Jurkat, Clone E6-1 (cell line): ENCODE results near the gene EIF3C. TPM values are rescaled to one million over a fixed set of nuclear protein-coding genes. Genes with fewer than 3 reads are reported as not detected.
"Not testable (repeated sequence)": the region's sequence is repeated elsewhere in the genome, so short reads cannot be mapped to it uniquely, and the experiment has no call there.

Experiments used
- DNase-seq: peaks from one replicate; pipeline ENCODE4 v3.0.0-alpha.2; 2011; ENCODE audit warnings: low read depth, low spot score
- H3K4me3 ChIP-seq: 2 replicates; pipeline ENCODE4 v1.5.1; 2011; ENCODE audit warnings: mild to moderate bottlenecking, low read length, control low read depth, moderate library complexity
- polyA plus RNA-seq: library from polyadenylated mRNA; unstranded; fragments of >200 nt; gene quantifications from one replicate; pipeline ENCODE4 v1.2.1, GENCODE V29; 2012; ENCODE audit warnings: missing spikeins; ENCODE audit not compliant: insufficient read length, insufficient read depth

Gene EIF3C, protein sequence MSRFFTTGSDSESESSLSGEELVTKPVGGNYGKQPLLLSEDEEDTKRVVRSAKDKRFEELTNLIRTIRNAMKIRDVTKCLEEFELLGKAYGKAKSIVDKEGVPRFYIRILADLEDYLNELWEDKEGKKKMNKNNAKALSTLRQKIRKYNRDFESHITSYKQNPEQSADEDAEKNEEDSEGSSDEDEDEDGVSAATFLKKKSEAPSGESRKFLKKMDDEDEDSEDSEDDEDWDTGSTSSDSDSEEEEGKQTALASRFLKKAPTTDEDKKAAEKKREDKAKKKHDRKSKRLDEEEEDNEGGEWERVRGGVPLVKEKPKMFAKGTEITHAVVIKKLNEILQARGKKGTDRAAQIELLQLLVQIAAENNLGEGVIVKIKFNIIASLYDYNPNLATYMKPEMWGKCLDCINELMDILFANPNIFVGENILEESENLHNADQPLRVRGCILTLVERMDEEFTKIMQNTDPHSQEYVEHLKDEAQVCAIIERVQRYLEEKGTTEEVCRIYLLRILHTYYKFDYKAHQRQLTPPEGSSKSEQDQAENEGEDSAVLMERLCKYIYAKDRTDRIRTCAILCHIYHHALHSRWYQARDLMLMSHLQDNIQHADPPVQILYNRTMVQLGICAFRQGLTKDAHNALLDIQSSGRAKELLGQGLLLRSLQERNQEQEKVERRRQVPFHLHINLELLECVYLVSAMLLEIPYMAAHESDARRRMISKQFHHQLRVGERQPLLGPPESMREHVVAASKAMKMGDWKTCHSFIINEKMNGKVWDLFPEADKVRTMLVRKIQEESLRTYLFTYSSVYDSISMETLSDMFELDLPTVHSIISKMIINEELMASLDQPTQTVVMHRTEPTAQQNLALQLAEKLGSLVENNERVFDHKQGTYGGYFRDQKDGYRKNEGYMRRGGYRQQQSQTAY
- polyA plus RNA-seq: 612 TPM

DNA sequence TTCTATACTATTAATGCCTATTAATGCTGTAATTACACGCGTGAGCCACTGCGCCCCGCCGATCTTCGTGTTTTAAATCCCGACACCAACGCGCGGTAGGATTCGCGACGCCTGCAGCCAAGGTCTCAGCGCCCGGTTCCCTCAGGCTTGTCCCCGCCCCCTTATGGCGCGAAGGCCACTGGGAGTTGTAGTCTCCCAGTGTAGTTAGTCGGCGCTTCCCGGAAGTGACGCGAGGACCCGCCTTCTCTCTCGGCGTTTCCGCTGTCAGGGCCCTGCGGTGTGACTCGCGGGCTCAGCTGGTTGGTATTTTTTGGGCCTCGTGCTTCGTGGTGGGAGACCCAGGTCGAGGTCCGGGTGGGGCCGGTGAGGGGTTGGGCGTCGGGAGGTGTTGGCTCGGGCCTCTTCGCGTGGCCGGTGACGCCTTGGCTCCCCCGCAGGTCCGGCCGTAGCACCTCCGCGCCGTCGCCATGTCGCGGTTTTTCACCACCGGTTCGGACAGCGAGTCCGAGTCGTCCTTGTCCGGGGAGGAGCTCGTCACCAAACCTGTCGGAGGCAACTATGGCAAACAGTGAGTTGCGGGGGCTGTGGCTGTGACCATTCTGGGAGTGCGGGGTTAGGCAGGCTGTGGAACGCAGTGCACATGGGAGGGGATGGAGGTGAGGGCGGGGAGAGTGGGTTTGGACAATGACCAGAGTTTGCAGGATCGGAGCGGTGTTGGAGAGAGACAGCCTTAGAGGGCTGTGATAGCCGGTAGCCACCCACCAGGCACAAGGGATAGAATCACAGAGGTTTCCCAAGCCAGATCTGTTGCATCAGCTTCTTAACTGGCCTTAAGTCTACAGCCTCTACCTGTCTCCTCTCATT, at the start of gene EIF3C:
EIF3C (plus strand) TSS at position 245 of the 864 bp plus-strand sequence; CDS start at position 468, 223 bp downstream.
- DNase-seq: not testable (repeated sequence)
- peak within 1 kb of the TSS; percentile 42 for H3K4me3 ChIP-seq

DNA sequence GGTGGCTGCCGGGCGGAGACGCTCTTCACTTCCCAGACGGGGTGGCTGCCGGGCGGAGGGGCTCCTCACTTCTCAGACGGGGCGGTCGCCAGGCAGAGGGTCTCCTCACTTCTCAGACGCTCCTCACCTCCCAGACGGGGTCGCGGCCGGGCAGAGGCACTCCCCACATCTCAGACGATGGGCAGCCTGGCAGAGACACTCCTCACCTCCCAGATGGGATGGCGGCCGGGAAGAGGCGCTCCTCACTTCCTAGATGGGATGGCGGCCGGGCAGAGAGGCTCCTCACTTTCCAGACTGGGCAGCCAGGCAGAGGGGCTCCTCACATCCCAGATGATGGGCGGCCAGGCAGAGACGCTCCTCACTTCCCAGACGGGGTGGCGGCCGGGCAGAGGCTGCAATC, 45.0 kb upstream of the EIF3C start:
- H3K4me3 ChIP-seq, DNase-seq: not testable (repeated sequence)

DNA sequence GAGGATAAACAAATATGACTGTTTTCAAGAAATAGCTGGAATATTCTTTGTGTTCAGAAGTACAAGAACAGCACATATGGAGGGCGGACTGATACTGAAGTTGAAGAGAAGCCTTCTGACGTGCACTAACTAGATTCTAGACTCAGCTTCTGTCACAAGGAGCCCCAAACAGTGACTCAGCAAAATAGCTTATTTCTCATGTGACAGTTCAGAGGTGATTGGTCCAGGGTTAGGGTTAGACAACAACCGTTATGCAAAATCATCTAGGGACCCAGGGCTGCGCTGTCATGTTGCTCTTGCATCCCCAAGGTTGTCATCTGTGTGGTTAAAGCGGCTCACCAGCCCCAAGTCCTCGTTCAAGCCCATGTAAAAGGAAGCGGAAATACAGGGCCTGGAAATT, 43.8 kb upstream of the EIF3C start:
- not testable (repeated sequence) for DNase-seq, H3K4me3 ChIP-seq

DNA sequence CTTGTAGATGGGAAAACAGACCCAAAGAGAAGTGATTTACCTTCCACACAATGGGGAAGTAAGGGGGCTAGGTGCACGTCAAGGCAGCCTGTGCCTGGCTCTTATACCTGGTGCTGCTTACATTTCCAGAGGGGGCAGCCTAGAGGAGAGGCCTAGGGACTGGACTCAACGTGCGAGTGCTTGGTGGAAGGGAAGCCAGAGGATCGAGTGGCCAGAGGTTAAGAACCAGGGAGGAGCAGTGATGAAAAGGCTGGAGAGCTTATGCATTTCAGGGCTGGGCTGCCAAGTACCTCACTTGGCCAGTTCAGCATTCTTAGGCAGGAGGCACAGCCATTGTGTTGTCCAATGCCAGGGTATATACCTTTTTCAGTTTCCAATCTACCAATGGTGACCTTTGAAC, 43.1 kb upstream of the EIF3C start:
- not testable (repeated sequence) for DNase-seq, H3K4me3 ChIP-seq

DNA sequence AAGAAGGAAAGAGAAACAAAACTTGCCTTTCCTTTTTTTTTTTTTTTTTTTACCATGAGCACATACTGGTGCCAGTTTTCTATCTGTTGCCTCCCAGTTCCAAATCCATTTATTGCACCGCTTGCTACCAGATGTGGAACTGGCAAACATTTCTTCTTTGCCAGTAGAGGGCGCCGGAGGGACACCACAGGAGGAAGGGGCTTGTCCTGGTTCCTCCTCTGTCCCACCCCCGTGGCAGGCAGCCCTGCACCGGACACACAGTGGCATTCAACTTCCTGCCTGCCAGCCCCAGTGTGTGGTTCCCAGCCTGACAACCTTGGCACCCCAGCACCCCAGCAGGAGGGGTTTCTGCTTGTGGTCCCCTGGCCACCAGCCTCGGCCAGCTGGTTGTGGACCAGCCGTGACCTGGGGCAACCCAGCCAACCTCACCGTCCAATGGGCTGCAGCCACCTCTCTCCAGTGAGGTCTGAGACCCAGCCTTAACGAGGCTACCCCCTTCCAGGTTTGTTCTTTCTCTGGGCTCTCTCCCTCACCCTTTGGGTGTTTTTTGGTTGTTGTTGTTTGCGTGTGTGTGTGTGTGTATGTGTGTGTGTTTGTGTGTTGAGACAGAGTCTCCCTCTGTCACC, 22.8 kb upstream of the EIF3C start:
- not testable (repeated sequence) for DNase-seq, H3K4me3 ChIP-seq

DNA sequence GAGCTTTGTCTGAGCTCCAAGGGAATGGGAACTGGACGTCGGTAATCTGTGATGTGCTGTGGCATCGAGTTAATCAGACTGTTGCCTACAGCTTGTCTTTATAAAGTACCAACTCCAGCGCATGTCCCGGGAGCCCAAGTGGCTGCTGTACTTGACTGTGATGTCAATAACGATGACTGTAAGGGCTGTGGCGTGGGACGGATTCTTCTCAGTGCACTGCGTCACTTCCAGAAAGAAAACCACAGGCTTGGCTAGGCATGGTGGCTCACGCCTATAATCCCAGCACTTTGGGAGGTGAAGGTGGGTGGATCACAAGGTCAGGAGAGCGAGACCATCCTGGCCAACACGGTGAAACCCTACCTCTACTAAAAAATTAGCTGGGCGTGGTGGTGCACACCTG, 21.8 kb upstream of the EIF3C start:
- DNase-seq, H3K4me3 ChIP-seq: not testable (repeated sequence)

DNA sequence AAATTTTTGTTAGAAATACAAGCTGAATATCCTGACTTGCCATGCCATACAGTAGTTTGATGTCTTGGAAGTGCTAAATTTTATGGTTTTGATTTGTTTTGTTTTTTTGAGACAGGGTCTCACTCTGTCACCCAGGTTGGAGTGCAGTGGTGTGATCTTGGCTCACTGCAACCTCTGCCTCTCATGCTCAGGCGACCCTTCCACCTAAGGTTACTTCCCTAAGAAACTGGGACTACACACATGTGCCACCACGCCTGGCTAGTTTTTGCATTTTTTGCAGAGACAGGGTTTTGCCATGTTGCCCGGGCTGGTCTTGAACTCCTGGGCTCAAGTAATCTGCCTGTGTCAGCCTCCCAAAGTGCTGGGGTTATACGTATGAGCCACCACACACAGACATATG, 19.5 kb upstream of the EIF3C start:
- not testable (repeated sequence) for DNase-seq, H3K4me3 ChIP-seq

DNA sequence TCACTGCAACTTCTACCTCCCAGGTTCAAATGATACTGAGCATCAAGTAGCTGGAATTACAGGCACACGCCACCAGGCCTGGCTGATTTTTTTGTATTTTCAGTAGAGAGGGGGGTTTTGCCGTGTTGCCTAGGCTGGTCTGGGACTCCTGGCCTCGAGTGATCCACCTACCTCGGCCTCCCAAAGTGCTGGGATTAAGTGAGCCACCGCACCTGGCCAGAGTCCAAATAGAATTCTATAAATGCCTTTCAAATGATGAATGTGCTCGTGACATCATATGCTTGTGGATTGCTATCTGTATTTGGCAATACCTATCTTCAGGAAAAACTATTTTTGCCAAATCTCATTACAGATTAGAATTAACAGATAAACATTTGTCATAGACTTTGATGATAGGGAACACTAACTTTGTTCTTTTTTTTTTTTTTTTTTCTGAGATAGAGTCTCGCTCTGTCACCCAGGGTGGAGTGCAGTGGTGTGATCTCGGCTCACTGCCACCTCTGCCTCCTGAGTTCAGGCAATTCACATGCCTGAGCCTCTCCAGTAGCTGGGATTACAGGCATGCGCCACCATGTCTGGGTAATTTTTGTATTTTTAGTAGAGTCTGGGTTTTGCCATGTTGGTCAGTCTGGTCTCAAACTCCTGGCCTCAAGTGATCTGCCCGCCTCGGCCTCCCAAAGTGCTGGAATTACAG, 17.9 kb upstream of the EIF3C start:
- DNase-seq, H3K4me3 ChIP-seq: not testable (repeated sequence)

DNA sequence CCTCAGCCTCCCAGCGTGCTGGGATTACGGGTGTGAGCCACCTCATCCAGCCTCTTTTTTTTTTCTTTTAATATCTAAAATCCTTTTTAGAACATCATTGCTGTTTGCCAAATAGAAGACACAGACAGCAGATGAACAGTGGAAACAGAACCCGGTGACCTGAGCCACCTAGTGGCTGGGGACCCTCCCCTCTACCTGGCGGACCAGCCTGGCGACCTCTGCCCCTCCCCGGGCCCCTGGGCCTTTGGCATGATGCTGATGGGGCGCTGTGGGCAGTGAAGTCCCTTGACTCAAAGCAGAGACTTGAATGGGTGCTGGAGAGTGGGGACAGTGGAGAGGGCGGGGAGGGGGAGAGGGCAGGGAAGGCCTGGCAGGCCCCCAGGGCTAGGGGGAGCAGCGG, 11.5 kb upstream of the EIF3C start:
- not testable (repeated sequence) for DNase-seq, H3K4me3 ChIP-seq

DNA sequence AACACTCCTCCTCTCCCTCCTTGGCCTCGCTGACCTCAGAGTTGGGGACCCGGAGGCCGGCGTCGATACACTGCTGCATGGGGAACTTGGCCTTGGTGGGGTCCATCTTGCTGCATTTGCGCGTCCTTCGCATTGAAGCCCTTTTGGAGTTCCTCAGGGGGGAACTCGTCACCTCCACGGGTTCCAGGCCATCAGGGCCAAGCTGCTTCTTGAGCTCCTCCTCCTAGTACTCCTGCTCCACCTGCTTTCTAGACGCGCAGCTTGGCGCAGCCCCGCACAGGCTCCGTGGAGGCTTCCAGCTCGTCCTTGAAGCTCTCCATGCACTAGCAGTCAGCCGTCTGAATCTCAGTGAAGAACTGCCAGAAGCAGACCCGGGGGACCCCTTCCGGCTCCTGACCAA, 10.9 kb upstream of the EIF3C start:
- DNase-seq, H3K4me3 ChIP-seq: not testable (repeated sequence)

DNA sequence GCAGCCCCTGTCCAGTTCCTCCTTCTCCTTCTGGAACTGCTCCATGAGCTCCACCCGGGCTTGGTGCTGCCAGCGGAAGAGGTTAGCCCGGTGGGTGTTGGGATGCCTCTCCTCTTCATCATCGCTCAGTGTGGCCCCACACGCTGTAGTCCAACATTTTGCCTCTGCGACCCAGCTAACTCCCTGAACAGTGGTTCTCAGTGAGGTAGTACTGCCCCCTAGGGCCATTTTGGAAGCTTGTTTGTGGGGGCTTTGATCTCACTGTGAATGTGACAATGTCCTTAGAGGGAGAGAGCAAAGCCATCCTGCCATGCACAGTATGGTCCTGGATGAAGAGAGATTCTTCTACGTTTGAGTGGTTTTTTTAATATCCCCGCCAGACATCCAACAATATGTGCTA, 9.9 kb upstream of the EIF3C start:
- H3K4me3 ChIP-seq: not testable (repeated sequence)

DNA sequence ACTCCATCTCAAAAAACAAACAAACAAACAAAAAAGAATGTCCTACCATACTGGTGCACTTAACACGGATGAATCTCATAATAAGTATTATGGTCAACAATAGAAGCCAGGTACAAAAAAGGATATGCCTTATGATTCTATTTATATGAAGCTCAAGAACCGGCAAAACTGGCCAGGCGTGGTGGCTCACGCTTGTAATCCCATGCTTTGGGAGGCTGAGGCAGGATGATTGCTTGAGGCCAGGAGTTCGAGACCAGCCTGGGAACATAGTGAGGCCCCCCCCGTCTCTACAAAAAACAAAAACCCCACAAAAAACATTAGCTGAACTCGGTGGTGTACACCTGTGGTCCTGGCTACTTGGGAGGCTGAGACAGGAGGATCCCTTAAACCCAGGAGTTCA, 7.0 kb upstream of the EIF3C start:
- DNase-seq, H3K4me3 ChIP-seq: not testable (repeated sequence)

More for the DNA sequence above, 9.9 kb upstream of the EIF3C start:
- not testable (repeated sequence) for DNase-seq

DNA sequence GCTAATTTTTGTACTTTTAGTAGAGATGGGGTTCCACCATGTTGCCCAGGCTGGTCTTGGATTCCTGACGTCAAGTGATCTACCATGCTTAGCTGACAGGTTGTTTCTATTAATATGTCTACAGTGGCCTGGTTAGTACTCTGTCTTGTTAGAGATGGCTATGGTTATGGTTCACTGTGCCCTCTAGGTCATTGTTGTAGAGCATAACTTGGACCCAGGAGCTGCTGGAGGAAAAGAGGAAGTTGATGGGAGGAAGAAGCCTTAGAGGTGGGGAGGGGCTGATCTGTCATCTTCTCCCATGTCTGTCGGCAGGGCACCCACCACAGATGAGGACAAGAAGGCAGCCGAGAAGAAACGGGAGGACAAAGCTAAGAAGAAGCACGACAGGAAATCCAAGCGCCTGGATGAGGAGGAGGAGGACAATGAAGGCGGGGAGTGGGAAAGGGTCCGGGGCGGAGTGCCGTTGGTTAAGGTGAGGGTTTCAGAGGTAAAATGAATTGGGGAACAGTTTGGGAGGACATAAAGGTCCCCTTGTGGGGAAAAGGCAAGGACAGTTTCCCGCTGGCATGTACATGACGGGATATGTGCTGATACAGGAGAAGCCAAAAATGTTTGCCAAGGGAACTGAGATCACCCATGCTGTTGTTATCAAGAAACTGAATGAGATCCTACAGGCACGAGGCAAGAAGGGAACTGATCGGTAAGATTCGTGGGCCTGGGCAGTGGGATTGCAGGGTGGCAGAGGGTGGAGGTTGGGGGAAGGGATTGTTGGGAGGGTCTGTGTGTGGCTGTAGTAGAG, 11.8 kb downstream of the EIF3C start:
- not testable (repeated sequence) for H3K4me3 ChIP-seq, DNase-seq

DNA sequence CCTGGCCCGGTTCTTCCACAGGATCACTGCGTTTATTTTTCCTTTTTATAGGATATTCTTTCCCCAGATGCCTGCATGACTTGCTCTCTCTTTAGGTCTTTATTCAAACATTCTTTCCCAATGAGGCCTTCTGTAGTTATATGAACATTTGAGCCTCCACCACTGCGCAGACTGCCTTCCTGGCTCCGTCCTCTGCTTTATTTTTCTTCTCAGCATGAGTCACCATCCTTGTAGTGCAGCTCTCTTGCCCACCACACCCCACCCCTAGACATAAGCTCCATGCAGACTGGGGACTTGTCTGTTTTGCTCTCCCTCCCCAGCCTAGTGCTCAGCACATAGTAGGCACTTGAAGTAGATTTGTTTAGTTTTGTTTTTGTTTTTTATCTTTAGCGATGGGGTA, 20.0 kb downstream of the EIF3C start:
- DNase-seq, H3K4me3 ChIP-seq: not testable (repeated sequence)

DNA sequence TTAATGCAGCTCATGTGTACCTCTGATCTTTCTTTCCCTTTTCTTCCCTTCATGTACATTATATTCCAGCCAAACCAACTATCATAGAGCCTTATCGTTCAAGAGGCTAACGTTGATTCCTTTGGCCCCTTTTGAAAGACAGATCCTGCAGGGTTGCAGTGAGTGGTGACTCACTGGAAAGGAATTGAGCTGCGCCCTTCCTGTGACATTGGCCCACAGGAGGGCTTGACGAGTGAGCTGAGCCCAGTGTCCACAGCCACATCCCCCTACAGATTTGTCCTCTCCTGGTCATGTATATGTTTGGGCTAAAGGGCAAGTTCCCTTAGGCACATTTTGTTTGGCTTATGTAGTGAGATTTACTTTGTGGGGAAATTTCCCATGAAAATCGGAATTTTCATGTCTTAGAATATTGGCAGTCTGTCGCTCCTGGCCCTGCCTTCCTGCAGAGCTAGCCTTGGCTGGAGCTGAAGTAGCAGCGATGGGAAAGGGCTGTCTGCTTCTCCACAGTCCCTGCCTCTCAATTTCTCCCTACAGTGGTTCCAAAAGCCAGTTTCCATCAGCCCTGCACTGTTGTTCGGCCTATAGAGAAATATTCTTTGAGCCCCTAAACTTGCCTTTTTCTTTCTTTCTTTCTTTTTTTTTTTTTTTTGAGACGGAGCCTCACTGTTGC, 21.3 kb downstream of the EIF3C start:
- DNase-seq: not testable (repeated sequence)

DNA sequence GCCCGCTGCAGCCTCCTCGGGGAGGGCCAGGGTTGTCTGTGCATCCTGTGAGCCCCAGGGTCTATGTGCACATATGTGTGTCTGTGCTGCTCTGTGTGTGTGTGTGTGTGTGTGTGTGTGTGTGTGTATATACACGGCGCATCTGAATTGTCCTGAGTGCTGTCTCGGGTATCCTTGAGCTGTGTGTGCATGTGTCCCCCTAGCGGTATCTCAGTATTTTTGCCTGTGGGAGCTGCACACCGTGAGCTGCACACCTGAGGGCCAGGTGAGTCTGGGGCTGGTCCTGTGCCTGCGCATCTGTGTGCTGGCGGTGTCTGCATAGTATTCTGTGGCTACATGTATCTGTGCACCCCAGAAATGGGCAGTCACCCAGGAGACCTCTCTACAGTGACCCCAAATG, 28.5 kb downstream of the EIF3C start:
- not testable (repeated sequence) for H3K4me3 ChIP-seq, DNase-seq

More for the DNA sequence above, 21.3 kb downstream of the EIF3C start:
- not testable (repeated sequence) for H3K4me3 ChIP-seq

DNA sequence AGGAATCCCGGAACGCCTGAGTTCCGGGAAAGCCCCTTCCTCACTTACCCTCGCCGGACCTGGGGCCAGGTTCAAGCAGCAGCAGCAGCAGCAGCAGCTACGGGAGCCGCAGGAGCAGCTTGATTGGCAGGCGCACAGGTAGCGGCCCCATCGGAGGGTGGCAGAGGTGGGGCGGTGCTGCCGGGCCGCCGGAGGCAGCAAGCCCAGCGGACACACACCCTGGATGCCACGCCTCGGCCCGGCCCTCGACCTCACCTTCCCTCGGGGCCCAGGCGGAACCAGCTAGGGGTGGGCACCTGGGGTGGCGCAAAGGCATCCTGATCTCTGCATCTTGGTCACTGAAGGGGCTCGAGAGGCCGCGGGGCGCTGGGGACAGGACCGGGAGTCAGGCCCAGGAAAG, 29.4 kb downstream of the EIF3C start:
- DNase-seq, H3K4me3 ChIP-seq: not testable (repeated sequence)
